MCF 10A (cell line): ENCODE measurements around the gene CSAD. TPM values are rescaled to one million over a fixed set of nuclear protein-coding genes. Genes with fewer than 3 reads are reported as not detected.
A peak's percentile ranks its signal among the peaks of the same experiment; 100 is the strongest.

Experiments
- BruUV-seq: library from RNA; stranded (reverse); fragments of 400-500 nt; replicated peaks from 2 replicates; lab custom pipeline; 2021; lab: Mats Ljungman, UMichigan
- CTCF ChIA-PET: fragments of 300-600 bp; sonication (Branson Sonifier 250); formaldehyde crosslinking; extraction: SDS; loops from one replicate; lab custom pipeline; 2021; ENCODE audit warnings: antibody characterized with exemption, inconsistent platforms; lab: Yijun Ruan, JAX
- POLR2A ChIA-PET: fragments of 300-600, 350-650 bp; sonication (Branson Sonifier 250); formaldehyde crosslinking; extraction: SDS; loops from one replicate; lab custom pipeline; 2020; ENCODE audit warnings: antibody characterized with exemption, inconsistent platforms; lab: Yijun Ruan, JAX
- DNase-seq: peaks from one replicate; pipeline ENCODE4 v3.0.0-alpha.2; 2018; ENCODE audit not compliant: unreplicated experiment
- H3K27ac Mint-ChIP-seq: one replicate; pipeline ENCODE4 v1.8.0; 2022; ENCODE audit warnings: mild to moderate bottlenecking, low read depth, mixed read lengths; ENCODE audit not compliant: unreplicated experiment
- H3K27me3 Mint-ChIP-seq: one replicate; pipeline ENCODE4 v1.8.0; 2022; ENCODE audit warnings: mixed read lengths; ENCODE audit not compliant: insufficient read depth, unreplicated experiment
- H3K36me3 Mint-ChIP-seq: one replicate; pipeline ENCODE4 v1.8.0; 2022; ENCODE audit warnings: mild to moderate bottlenecking, moderate library complexity, mixed read lengths; ENCODE audit not compliant: insufficient read depth, unreplicated experiment
- H3K4me1 Mint-ChIP-seq: one replicate; pipeline ENCODE4 v1.8.0; 2022; ENCODE audit warnings: mixed read lengths; ENCODE audit not compliant: insufficient read depth, unreplicated experiment
- H3K4me3 Mint-ChIP-seq: one replicate; pipeline ENCODE4 v1.8.0; 2022; ENCODE audit warnings: mild to moderate bottlenecking, moderate library complexity, mixed read lengths; ENCODE audit not compliant: unreplicated experiment
- H3K9me3 Mint-ChIP-seq: one replicate; pipeline ENCODE4 v1.8.0; 2022; ENCODE audit warnings: mixed read lengths; ENCODE audit not compliant: unreplicated experiment
- CTCF ChIP-seq: fragments of 200-600 bp; IDR thresholded peaks from one replicate; pipeline ENCODE4 v1.8.0; 2022; ENCODE audit warnings: antibody characterized with exemption, mild to moderate bottlenecking; ENCODE audit not compliant: unreplicated experiment
- intact Hi-C: fragments of 100-400 bp; cut with micrococcal nuclease; formaldehyde crosslinking; loops from 2 replicates; pipeline ENCODE4 v1.14.1; 2022
- total RNA-seq: library from RNA; stranded (reverse); gene quantifications from 2 replicates; pipeline ENCODE4 v1.2.3, GENCODE V29; 2022

The CSAD gene
- total RNA-seq, 1 experiment from 2014 or later: 22.7 TPM

GRCh38 chr12:53197011-53197640, 16.4 kb upstream of the CSAD start:
- Mint-ChIP-seq H3K4me3 (no peak overlapping the region), H3K4me1 (peaks cover 21% of the 10 kb centered on the region), H3K27ac (no peak overlapping the region), H3K36me3 (peaks cover 4% of the 10 kb centered on the region), H3K9me3 (no peaks in the 10 kb centered on the region), H3K27me3 (no peaks in the 10 kb centered on the region)
- ChIA-PET CTCF (interaction anchor here (0.5 to 1.9 kb wide), 4 partner anchors 124 to 210 kb away, joined by 3 to 8 read pairs (median 4); partner anchors contain the start of gene AAAS), POLR2A (interaction anchor here (0.7 kb wide), 1 partner anchor 36 kb away, joined by 3 read pairs; no protein-coding TSS in a partner anchor)
- DNase-seq: no peak
- intact Hi-C loops: no loop called here
- no TSS peak for BruUV-seq
- TF ChIP-seq CTCF: no peak

- Mint-ChIP-seq H3K9me3 (no peaks in the 10 kb centered on the region), H3K4me1 (peaks cover 21% of the 10 kb centered on the region), H3K27ac (no peak overlapping the region), H3K27me3 (no peaks in the 10 kb centered on the region), H3K4me3 (no peak overlapping the region), H3K36me3 (peaks cover 10% of the 10 kb centered on the region)
- intact Hi-C loops: no loop called here
- DNase-seq: no peak
- CTCF ChIA-PET: interaction anchor here (0.5 to 1.9 kb wide), 2 partner anchors 131 to 211 kb away, joined by 4 to 8 read pairs; no protein-coding TSS in a partner anchor
- no TSS peak for BruUV-seq
- no peak for TF ChIP-seq CTCF
- POLR2A ChIA-PET: interaction anchor here (0.7 to 2.0 kb wide), 2 partner anchors 16 to 36 kb away, joined by 3 to 10 read pairs; partner anchors contain the start of genes CSAD and ZNF740
Observed at GRCh38 chr12:53196486-53196885, 15.8 kb upstream of the CSAD start.

GRCh38 chr12:53195516-53196420, 15.0 kb upstream of the CSAD start:
- POLR2A ChIA-PET: interaction anchor here (0.5 to 2.0 kb wide), 9 partner anchors 13 to 274 kb away, joined by 3 to 10 read pairs (median 3); partner anchors contain the start of genes CSAD and ZNF740
- TF ChIP-seq CTCF: no peak
- intact Hi-C loops: no loop called here
- no TSS peak for BruUV-seq
- Mint-ChIP-seq H3K27ac (no peak overlapping the region), H3K4me3 (no peak overlapping the region), H3K9me3 (no peaks in the 10 kb centered on the region), H3K27me3 (no peaks in the 10 kb centered on the region), H3K36me3 (peaks cover 14% of the 10 kb centered on the region), H3K4me1 (peaks cover 21% of the 10 kb centered on the region)
- CTCF ChIA-PET: interaction anchor here (0.5 to 1.9 kb wide), 9 partner anchors 11 to 1303 kb away, joined by 3 to 8 read pairs (median 3); a partner anchor contains a TSS
- peak; percentile 45 for DNase-seq
